ENCODE measurements around the gene RXRA.
A peak's percentile ranks its signal among the peaks of the same experiment; 100 is the strongest.

RXRA gene

DNA sequence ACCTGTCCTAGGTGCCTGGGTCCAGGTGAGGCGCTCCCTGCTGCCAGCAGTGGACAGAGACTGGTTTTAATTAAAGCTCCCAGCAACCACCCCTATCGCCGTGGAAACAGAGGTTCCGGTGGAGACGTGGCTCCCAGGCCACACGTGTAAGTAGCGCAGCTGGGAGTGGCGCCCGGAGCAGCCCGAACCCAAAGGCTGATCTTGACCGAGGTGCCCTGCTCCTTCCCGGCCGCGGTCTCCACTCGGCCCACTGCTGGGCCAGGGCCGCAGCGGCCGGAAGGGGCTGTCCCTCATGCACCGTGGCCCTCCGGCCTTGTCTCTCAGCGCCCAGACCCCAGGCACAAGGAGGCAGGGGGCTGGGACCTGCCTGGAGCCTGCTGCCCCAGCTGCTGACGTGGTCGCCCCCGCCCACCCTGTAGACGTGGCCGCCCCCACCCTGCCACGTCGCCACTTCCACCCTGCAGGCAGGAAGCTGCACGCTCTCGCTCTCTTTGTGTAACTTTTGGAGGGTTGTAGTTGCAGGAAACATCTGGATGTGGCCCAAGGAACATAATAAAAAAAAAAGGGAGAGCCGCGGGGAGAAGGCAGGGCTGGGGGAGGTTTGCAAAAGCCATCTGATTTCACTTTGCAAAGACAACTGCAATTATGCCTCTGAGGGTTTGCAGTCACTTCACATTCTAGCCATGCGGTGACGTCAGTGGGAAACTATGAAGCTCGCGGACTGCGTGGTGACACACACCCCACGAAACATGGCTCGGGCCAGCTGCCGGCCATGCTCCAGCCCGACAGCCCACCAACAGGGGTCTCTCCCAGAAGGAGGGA is 129.9 kb downstream of the RXRA start (continued):
- TF ChIP-seq, protein P1, sequence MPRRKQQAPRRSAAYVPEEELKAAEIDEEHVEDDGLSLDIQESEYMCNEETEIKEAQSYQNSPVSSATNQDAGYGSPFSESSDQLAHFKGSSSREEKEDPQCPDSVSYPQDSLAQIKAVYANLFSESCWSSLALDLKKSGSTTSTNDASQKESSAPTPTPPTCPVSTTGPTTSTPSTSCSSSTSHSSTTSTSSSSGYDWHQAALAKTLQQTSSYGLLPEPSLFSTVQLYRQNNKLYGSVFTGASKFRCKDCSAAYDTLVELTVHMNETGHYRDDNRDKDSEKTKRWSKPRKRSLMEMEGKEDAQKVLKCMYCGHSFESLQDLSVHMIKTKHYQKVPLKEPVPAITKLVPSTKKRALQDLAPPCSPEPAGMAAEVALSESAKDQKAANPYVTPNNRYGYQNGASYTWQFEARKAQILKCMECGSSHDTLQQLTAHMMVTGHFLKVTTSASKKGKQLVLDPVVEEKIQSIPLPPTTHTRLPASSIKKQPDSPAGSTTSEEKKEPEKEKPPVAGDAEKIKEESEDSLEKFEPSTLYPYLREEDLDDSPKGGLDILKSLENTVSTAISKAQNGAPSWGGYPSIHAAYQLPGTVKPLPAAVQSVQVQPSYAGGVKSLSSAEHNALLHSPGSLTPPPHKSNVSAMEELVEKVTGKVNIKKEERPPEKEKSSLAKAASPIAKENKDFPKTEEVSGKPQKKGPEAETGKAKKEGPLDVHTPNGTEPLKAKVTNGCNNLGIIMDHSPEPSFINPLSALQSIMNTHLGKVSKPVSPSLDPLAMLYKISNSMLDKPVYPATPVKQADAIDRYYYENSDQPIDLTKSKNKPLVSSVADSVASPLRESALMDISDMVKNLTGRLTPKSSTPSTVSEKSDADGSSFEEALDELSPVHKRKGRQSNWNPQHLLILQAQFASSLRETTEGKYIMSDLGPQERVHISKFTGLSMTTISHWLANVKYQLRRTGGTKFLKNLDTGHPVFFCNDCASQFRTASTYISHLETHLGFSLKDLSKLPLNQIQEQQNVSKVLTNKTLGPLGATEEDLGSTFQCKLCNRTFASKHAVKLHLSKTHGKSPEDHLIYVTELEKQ (tag by site-specific recombination; IDR thresholded peaks at IDR 0.05; ENCODE audit: borderline replicate concordance) = no peak
- TF ChIP-seq, protein P2, sequence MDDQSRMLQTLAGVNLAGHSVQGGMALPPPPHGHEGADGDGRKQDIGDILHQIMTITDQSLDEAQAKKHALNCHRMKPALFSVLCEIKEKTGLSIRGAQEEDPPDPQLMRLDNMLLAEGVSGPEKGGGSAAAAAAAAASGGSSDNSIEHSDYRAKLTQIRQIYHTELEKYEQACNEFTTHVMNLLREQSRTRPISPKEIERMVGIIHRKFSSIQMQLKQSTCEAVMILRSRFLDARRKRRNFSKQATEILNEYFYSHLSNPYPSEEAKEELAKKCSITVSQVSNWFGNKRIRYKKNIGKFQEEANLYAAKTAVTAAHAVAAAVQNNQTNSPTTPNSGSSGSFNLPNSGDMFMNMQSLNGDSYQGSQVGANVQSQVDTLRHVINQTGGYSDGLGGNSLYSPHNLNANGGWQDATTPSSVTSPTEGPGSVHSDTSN (CRISPR knock-in tag; IDR thresholded peaks at IDR 0.05) = no peak
- TF ChIP-seq ZNF513 (tag by site-specific recombination; IDR thresholded peaks at IDR 0.05) (no peak), ZXDB (tag by site-specific recombination; IDR thresholded peaks at IDR 0.05) (no peak), ZNF600 (tag by site-specific recombination; IDR thresholded peaks at IDR 0.05) (no peak), OVOL3 (tag by site-specific recombination; IDR thresholded peaks at IDR 0.05) (no peak), GLIS1 (tag by site-specific recombination; IDR thresholded peaks at IDR 0.05) (peak; percentile 57; the same call in 1 of the 2 replicates), ZNF530 (tag by site-specific recombination; IDR thresholded peaks at IDR 0.05; ENCODE audit: low read depth) (no peak), ZNF394 (tag by site-specific recombination; IDR thresholded peaks at IDR 0.05; ENCODE audit: borderline replicate concordance) (no peak), ZNF660 (tag by site-specific recombination; IDR thresholded peaks at IDR 0.05) (peak; percentile 53; the same call in 1 of the 2 replicates), BCL11A (tag by site-specific recombination; IDR thresholded peaks at IDR 0.05; ENCODE audit: low read depth) (no peak), ZNF658 (tag by site-specific recombination; IDR thresholded peaks at IDR 0.05) (no peak), ZNF169 (tag by site-specific recombination; IDR thresholded peaks at IDR 0.05) (no peak), ZFP41 (tag by site-specific recombination; IDR thresholded peaks at IDR 0.05; ENCODE audit: borderline replicate concordance) (no peak), ZBTB20 (tag by site-specific recombination; IDR thresholded peaks at IDR 0.05) (no peak), ZNF645 (tag by site-specific recombination; IDR thresholded peaks at IDR 0.05) (no peak)
- TF ChIP-seq, protein P3, sequence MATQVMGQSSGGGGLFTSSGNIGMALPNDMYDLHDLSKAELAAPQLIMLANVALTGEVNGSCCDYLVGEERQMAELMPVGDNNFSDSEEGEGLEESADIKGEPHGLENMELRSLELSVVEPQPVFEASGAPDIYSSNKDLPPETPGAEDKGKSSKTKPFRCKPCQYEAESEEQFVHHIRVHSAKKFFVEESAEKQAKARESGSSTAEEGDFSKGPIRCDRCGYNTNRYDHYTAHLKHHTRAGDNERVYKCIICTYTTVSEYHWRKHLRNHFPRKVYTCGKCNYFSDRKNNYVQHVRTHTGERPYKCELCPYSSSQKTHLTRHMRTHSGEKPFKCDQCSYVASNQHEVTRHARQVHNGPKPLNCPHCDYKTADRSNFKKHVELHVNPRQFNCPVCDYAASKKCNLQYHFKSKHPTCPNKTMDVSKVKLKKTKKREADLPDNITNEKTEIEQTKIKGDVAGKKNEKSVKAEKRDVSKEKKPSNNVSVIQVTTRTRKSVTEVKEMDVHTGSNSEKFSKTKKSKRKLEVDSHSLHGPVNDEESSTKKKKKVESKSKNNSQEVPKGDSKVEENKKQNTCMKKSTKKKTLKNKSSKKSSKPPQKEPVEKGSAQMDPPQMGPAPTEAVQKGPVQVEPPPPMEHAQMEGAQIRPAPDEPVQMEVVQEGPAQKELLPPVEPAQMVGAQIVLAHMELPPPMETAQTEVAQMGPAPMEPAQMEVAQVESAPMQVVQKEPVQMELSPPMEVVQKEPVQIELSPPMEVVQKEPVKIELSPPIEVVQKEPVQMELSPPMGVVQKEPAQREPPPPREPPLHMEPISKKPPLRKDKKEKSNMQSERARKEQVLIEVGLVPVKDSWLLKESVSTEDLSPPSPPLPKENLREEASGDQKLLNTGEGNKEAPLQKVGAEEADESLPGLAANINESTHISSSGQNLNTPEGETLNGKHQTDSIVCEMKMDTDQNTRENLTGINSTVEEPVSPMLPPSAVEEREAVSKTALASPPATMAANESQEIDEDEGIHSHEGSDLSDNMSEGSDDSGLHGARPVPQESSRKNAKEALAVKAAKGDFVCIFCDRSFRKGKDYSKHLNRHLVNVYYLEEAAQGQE (tag by site-specific recombination; IDR thresholded peaks at IDR 0.05) = no peak
- TF ChIP-seq, protein P4, sequence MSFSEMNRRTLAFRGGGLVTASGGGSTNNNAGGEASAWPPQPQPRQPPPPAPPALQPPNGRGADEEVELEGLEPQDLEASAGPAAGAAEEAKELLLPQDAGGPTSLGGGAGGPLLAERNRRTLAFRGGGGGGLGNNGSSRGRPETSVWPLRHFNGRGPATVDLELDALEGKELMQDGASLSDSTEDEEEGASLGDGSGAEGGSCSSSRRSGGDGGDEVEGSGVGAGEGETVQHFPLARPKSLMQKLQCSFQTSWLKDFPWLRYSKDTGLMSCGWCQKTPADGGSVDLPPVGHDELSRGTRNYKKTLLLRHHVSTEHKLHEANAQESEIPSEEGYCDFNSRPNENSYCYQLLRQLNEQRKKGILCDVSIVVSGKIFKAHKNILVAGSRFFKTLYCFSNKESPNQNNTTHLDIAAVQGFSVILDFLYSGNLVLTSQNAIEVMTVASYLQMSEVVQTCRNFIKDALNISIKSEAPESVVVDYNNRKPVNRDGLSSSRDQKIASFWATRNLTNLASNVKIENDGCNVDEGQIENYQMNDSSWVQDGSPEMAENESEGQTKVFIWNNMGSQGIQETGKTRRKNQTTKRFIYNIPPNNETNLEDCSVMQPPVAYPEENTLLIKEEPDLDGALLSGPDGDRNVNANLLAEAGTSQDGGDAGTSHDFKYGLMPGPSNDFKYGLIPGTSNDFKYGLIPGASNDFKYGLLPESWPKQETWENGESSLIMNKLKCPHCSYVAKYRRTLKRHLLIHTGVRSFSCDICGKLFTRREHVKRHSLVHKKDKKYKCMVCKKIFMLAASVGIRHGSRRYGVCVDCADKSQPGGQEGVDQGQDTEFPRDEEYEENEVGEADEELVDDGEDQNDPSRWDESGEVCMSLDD (tag by site-specific recombination; IDR thresholded peaks at IDR 0.05) = peak; percentile 66
- TF ChIP-seq, protein P5, sequence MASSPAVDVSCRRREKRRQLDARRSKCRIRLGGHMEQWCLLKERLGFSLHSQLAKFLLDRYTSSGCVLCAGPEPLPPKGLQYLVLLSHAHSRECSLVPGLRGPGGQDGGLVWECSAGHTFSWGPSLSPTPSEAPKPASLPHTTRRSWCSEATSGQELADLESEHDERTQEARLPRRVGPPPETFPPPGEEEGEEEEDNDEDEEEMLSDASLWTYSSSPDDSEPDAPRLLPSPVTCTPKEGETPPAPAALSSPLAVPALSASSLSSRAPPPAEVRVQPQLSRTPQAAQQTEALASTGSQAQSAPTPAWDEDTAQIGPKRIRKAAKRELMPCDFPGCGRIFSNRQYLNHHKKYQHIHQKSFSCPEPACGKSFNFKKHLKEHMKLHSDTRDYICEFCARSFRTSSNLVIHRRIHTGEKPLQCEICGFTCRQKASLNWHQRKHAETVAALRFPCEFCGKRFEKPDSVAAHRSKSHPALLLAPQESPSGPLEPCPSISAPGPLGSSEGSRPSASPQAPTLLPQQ (tag by site-specific recombination; IDR thresholded peaks at IDR 0.05) = no peak
- TF ChIP-seq, protein P6, sequence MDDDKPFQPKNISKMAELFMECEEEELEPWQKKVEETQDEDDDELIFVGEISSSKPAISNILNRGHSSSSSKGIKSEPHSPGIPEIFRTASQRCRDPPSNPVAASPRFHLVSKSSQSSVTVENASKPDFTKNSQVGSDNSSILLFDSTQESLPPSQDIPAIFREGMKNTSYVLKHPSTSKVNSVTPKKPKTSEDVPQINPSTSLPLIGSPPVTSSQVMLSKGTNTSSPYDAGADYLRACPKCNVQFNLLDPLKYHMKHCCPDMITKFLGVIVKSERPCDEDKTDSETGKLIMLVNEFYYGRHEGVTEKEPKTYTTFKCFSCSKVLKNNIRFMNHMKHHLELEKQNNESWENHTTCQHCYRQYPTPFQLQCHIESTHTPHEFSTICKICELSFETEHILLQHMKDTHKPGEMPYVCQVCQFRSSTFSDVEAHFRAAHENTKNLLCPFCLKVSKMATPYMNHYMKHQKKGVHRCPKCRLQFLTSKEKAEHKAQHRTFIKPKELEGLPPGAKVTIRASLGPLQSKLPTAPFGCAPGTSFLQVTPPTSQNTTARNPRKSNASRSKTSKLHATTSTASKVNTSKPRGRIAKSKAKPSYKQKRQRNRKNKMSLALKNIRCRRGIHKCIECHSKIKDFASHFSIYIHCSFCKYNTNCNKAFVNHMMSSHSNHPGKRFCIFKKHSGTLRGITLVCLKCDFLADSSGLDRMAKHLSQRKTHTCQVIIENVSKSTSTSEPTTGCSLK (tag by site-specific recombination; IDR thresholded peaks at IDR 0.05) = no peak

Measured in HEK293 (cell line).